Progenitor cell of endocrine pancreas (in vitro differentiated cells): ENCODE data around the gene ZNF469. TPM values are rescaled to one million over a fixed set of nuclear protein-coding genes. Genes with fewer than 3 reads are reported as not detected.

Experiments
- DNase-seq: peaks from one replicate; pipeline ENCODE4 v3.0.0; 2021; ENCODE audit warnings: low spot score; ENCODE audit not compliant: unreplicated experiment
- H3K27ac Mint-ChIP-seq: 2 replicates; pipeline ENCODE4 v1.8.0; 2021; ENCODE audit warnings: mild to moderate bottlenecking, moderate library complexity, mixed read lengths
- H3K27me3 Mint-ChIP-seq: 2 replicates; pipeline ENCODE4 v1.8.0; 2021; ENCODE audit warnings: mixed read lengths
- H3K36me3 Mint-ChIP-seq: 2 replicates; pipeline ENCODE4 v1.8.0; 2022; ENCODE audit warnings: mixed read lengths; ENCODE audit not compliant: insufficient read depth
- H3K4me1 Mint-ChIP-seq: 2 replicates; pipeline ENCODE4 v1.8.0; 2021; ENCODE audit warnings: low read depth, mixed read lengths
- H3K4me3 Mint-ChIP-seq: 2 replicates; pipeline ENCODE4 v1.8.0; 2021; ENCODE audit warnings: low read depth, mild to moderate bottlenecking, moderate library complexity, mixed read lengths
- H3K9me3 Mint-ChIP-seq: 2 replicates; pipeline ENCODE4 v1.8.0; 2021; ENCODE audit warnings: low read depth, mixed read lengths
- total RNA-seq: library from RNA; stranded (reverse); gene quantifications from 2 replicates; pipeline ENCODE4 v1.2.1, GENCODE V29; 2021
- TF ChIP-seq, protein P1 (sequence below): fragments of 200-600 bp; sonication (generic); IDR thresholded peaks from one replicate; pipeline ENCODE4 v1.5.0; 2021; ENCODE audit warnings: antibody characterized with exemption, mild to moderate bottlenecking; ENCODE audit not compliant: unreplicated experiment

ZNF469 gene
- total RNA-seq, 1 donor from 2014 or later, result 0.05 TPM

- peaks cover 13% of the 10 kb centered on the region for H3K27me3 Mint-ChIP-seq
- H3K4me3 Mint-ChIP-seq, result no peak overlapping the region
- DNase-seq, result no peak
- no peaks in the 10 kb centered on the region for H3K36me3 Mint-ChIP-seq
- H3K27ac Mint-ChIP-seq, result no peak overlapping the region
- TF ChIP-seq, protein P1, sequence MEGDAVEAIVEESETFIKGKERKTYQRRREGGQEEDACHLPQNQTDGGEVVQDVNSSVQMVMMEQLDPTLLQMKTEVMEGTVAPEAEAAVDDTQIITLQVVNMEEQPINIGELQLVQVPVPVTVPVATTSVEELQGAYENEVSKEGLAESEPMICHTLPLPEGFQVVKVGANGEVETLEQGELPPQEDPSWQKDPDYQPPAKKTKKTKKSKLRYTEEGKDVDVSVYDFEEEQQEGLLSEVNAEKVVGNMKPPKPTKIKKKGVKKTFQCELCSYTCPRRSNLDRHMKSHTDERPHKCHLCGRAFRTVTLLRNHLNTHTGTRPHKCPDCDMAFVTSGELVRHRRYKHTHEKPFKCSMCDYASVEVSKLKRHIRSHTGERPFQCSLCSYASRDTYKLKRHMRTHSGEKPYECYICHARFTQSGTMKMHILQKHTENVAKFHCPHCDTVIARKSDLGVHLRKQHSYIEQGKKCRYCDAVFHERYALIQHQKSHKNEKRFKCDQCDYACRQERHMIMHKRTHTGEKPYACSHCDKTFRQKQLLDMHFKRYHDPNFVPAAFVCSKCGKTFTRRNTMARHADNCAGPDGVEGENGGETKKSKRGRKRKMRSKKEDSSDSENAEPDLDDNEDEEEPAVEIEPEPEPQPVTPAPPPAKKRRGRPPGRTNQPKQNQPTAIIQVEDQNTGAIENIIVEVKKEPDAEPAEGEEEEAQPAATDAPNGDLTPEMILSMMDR, result no peak
- no peaks in the 10 kb centered on the region for H3K4me1 Mint-ChIP-seq
- H3K9me3 Mint-ChIP-seq, result no peaks in the 10 kb centered on the region
Measured at GRCh38 chr16:88373927-88374492, 8.7 kb upstream of the ZNF469 start.

DNA sequence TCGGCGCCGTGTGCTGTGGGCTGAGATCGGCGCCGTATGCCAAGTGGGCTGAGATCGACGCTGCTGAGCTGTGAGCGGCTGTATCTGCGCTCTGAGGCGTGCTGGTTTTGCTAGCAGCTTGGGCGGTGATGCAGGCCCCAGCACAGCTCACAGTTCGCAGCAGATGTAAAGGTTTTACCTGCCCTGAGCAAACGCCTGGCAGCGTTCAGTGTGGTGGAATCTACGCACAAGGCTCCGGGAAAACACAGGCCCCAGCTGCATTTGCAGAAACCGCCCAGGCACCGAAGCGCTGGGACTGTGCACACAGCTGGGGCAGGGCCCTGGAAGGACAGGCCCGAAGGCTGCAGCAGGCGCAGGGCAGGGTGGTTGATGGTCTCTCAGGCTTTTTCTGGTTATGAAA is 8.0 kb upstream of the ZNF469 start:
- TF ChIP-seq, protein P1, result no peak
- peaks cover 13% of the 10 kb centered on the region for H3K27me3 Mint-ChIP-seq
- H3K27ac Mint-ChIP-seq, result no peak overlapping the region
- no peak for DNase-seq
- no peaks in the 10 kb centered on the region for H3K36me3 Mint-ChIP-seq
- H3K9me3 Mint-ChIP-seq, result no peaks in the 10 kb centered on the region
- H3K4me1 Mint-ChIP-seq, result no peaks in the 10 kb centered on the region
- no peak overlapping the region for H3K4me3 Mint-ChIP-seq

DNA sequence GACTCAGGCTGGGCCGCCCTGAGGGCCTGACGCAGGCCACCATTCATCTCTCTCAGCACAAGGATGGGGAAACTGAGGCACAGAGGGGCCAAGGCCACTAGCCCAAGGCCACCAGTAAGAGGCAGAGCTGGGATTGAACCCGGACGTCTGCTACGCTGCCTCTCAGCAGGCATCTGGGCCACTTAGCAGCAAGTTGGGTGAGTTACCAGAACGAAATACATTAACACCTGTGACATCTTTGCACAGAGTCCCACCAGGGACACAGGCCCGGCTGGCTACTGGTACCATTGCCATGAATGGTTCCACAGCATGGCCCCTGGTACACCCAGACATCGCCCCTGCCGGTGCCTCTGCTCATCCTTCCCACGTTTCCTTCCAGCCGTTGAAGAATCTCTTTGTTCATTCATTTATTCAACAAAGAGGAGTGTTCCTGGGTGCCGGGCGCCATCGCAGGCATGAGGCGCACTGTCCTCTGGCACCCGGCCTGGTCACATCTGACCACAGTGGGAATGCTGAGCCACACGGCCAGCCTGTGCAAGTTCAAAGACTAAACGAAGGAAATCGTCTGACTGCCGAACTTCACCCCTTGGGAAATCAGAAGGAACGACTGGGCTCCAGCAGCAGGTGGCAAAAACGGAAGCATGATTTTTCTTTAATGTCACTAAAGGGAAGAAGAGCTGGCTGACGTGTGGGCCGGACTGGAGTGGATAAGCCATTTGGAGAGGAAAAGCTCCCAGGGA is 7.4 kb upstream of the ZNF469 start:
- no peak for DNase-seq

GRCh38 chr16:88375996-88376834 is 6.5 kb upstream of the ZNF469 start:
- H3K9me3 Mint-ChIP-seq, result no peaks in the 10 kb centered on the region
- no peaks in the 10 kb centered on the region for H3K4me1 Mint-ChIP-seq
- H3K27ac Mint-ChIP-seq, result no peak overlapping the region
- DNase-seq, result no peak
- H3K27me3 Mint-ChIP-seq, result peaks cover 9% of the 10 kb centered on the region
- TF ChIP-seq, protein P1, result no peak
- H3K36me3 Mint-ChIP-seq, result no peaks in the 10 kb centered on the region
- no peak overlapping the region for H3K4me3 Mint-ChIP-seq

More for the DNA sequence above, 7.4 kb upstream of the ZNF469 start:
- no peaks in the 10 kb centered on the region for H3K36me3 Mint-ChIP-seq
- H3K4me3 Mint-ChIP-seq, result no peak overlapping the region
- no peak overlapping the region for H3K27ac Mint-ChIP-seq
- no peaks in the 10 kb centered on the region for H3K4me1 Mint-ChIP-seq
- no peaks in the 10 kb centered on the region for H3K9me3 Mint-ChIP-seq
- TF ChIP-seq, protein P1, result no peak
- peaks cover 9% of the 10 kb centered on the region for H3K27me3 Mint-ChIP-seq
